Fibroblast of the conjunctiva (primary cell): Measurements from ENCODE around the gene TOLLIP.
"Not testable (repeated sequence)": the region's sequence is repeated elsewhere in the genome, so short reads cannot be mapped to it uniquely, and the experiment has no call there.

Experiments
- DNase-seq: peaks from one replicate; pipeline ENCODE4 v3.0.0-alpha.2; 2010; ENCODE audit warnings: low read depth

The TOLLIP gene

GRCh38 chr11:1246301-1246700 is 63.1 kb downstream of the TOLLIP start:
- DNase-seq: not testable (repeated sequence)

DNA sequence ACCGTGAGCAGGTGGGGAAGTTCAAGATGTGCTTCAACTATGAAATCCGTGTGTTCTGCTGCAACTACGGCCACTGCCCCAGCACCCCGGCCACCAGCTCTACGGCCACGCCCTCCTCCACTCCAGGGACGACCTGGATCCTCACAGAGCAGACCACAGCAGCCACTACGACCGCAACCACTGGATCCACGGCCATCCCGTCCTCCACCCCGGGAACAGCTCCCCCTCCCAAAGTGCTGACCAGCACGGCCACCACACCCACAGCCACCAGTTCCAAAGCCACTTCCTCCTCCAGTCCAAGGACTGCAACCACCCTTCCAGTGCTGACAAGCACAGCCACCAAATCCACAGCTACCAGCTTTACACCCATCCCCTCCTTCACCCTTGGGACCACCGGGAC is 63.7 kb downstream of the TOLLIP start:
- not testable (repeated sequence) for DNase-seq

DNA sequence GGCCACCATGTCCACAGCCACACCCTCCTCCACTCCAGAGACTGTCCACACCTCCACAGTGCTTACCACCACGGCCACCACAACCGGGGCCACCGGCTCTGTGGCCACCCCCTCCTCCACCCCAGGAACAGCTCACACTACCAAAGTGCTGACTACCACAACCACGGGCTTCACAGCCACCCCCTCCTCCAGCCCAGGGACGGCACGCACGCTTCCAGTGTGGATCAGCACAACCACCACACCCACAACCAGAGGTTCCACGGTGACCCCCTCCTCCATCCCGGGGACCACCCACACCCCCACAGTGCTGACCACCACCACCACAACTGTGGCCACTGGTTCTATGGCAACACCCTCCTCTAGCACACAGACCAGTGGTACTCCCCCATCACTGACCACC is 64.9 kb downstream of the TOLLIP start:
- DNase-seq: not testable (repeated sequence)

- DNase-seq: not testable (repeated sequence)
Observed at GRCh38 chr11:1243521-1243920, 65.9 kb downstream of the TOLLIP start.

DNA sequence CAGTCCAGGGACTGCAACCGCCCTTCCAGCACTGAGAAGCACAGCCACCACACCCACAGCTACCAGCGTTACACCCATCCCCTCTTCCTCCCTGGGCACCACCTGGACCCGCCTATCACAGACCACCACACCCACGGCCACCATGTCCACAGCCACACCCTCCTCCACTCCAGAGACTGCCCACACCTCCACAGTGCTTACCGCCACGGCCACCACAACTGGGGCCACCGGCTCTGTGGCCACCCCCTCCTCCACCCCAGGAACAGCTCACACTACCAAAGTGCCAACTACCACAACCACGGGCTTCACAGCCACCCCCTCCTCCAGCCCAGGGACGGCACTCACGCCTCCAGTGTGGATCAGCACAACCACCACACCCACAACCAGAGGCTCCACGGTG is 66.7 kb downstream of the TOLLIP start:
- not testable (repeated sequence) for DNase-seq

DNA sequence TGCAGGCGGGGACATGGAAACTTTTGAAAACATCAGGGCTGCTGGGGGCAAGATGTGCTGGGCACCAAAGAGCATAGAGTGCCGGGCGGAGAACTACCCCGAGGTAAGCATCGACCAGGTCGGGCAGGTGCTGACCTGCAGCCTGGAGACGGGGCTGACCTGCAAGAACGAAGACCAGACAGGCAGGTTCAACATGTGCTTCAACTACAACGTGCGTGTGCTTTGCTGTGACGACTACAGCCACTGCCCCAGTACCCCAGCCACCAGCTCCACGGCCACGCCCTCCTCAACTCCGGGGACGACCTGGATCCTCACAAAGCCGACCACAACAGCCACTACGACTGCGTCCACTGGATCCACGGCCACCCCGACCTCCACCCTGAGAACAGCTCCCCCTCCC is 67.1 kb downstream of the TOLLIP start:
- no peak for DNase-seq

DNA sequence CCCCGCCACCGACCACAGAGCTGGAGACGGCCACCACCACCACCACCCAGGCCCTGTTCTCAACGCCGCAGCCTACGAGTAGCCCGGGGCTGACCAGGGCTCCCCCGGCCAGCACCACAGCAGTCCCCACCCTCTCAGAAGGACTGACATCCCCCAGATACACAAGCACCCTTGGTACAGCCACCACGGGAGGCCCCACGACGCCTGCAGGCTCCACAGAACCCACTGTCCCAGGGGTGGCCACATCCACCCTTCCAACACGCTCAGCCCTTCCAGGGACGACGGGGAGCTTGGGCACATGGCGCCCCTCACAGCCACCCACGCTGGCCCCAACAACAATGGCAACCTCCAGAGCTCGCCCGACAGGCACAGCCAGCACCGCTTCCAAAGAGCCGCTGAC is 67.7 kb downstream of the TOLLIP start:
- no peak for DNase-seq

GRCh38 chr11:1240771-1241170 is 68.7 kb downstream of the TOLLIP start:
- no peak for DNase-seq

DNA sequence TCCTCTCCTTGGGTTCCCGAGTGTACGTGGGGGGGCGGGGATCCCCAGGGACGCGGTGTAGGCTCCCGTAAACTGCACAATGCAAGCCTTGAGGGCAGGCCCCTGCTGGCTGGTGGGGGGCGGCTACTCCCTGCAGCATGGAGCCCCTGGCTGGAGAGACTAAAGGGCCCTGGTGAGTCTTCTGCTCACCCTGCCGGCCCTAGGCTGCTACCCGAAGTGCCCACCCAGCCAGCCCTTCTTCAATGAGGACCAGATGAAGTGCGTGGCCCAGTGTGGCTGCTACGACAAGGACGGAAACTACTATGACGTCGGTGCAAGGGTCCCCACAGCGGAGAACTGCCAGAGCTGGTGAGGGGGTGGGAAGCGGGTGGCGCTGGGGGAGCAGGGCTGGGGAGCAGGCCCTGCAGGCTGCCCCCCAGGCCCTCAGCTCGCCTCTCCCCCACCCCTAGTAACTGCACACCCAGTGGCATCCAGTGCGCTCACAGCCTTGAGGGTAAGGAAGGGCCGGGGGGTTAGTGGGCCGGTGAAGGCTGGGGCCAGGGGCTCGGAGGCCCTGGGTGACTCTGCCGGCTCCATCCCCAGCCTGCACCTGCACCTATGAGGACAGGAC is 69.7 kb downstream of the TOLLIP start:
- no peak for DNase-seq

DNA sequence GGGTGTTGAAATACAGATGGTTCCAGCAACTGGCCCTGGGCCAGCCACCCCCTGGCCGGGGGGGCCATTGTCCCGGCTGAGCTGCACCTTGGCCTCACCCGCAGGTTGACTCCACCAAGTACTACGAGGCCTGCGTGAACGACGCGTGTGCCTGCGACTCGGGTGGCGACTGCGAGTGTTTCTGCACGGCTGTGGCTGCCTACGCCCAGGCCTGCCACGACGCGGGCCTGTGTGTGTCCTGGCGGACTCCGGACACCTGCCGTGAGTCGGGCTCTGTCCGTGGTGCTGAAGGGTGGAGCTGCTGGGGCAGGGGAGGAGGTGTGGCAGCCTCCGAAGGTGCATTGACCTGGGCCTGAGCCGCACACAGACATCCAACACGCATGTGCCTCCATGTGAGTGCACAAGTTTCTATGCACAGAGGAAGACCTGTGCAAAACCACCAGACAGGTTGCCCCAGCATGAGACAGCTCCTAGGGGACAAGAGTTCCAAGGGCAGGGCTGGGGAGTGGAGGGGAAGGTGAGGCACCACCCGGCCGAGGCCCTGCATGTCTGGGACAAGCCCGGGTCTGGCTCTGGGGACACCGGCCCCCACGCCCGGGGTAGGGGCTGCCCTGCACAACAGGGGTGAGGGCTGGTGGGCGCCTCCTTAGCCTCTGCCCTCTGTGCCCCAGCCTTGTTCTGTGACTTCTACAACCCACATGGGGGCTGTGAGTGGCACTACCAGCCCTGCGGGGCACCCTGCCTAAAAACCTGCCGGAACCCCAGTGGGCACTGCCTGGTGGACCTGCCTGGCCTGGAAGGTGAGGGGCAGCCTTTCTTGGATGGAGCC is 70.5 kb downstream of the TOLLIP start:
- no peak for DNase-seq

DNA sequence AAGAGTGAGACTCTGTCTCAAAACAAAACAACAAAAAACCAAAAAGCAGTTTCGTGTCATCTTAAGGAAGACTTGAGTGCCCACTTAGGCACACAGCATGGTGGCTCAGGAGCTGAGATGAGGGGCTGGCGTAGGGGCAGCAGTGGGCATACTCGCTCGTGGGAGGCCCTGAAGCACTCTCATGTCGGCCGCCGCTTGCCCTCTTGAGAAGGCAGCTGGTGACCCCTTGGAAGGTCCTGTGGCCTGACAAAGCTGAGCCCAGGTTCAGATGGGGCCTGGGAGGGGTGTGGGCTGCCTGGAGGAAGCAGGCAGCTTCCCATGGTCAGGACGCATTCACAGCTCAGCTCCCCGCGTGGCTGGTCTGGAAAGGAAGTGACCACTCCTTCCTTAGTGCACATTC is 71.6 kb downstream of the TOLLIP start:
- DNase-seq: no peak

DNA sequence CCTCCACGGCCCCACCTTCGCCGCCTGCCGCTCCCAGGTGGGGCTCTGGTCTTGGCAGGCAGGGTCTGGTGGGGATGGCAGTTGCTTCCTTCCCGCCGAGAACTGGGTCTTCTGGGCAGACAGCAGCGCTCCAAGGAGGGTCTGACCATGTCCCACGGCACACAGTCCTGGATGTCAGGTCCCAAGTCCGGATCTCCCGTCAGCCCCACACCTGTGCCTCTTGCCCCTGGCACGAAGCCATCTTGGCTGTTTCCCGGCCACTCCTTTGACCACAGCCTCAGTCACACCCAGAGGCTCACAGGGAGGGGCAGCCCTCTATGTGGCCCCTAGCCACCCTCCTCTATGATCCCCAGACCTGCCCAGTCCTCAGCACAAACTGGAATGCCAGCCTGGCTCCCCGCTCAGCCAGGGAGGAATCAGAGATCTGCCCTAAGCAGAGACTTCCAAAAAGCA is 72.3 kb downstream of the TOLLIP start:
- DNase-seq: no peak

DNA sequence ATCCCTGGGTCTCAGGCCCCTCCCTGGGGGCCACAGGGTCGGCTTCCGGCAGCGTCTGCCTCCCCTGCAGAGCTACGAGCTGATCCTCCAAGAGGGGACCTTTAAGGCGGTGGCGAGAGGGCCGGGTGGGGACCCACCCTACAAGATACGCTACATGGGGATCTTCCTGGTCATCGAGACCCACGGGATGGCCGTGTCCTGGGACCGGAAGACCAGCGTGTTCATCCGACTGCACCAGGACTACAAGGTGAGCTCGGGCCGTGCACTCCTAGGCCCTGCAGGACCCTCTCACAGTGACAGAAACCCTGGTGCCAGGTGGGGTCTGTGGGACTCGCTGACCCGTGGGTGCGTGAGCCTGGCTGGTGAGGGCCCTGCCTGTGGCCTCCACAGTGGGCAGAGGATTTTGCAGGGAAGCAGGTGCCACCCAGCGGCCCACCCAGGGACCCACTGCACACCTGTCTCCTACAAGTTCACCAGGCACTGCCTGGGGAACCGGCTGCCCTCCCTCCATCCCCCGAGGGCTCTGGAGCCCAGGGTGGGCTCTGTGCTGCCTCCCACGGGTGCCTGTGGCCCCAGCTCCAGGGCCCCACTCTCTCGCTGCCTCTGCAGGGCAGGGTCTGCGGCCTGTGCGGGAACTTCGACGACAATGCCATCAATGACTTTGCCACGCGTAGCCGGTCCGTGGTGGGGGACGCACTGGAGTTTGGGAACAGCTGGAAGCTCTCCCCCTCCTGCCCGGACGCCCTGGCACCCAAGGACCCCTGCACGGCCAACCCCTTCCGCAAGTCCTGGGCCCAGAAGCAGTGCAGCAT is 72.9 kb downstream of the TOLLIP start:
- DNase-seq: no peak

DNA sequence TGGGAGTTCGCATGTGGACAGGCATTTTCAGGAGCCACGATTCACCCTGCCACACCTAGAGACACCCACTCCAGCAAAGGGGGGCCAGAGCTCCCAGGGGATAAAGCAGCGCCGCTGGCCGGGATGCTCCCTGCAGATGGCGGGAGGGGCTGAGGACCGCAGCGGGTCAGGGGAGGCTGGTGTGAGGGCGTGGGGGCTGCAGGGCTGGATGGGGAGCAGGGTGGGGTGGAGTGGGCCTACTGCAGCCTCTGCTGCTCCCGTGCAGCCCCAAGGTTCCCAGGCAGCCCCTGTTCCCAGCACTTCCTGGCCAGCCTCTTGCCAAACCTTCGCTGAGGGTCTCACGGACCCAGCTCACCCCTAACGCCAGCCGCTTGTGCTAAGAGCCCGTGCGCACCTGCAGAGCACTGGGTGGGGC is 73.5 kb downstream of the TOLLIP start:
- DNase-seq: no peak

- no peak for DNase-seq
Observed at GRCh38 chr11:1235306-1235900, 74.0 kb downstream of the TOLLIP start.

DNA sequence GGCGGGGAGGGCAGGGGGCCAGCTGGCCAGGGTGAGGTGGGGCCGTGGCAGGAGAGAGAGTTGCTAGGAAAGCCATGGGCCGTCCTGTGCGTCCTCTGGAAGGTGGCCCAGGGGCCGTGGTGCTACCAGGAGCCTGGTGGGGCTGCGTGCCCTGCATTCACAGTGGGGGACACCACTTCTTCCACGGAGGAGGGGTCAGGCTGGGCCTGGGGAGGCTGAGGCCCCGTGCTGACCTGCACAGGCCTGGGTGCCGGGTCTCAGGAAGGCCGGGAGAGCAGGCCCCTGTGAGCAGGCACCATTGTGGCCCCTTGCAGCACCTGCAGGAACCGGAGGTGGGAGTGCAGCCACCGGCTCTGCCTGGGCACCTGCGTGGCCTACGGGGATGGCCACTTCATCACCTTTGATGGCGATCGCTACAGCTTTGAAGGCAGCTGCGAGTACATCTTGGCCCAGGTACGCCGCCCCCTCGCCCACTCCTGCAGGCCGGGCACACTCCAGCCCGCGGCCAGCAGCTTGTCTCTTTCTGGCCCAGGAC is 74.6 kb downstream of the TOLLIP start:
- no peak for DNase-seq

- no peak for DNase-seq
Observed at GRCh38 chr11:1234054-1234720, 75.2 kb downstream of the TOLLIP start.

GRCh38 chr11:1233351-1234053 is 75.9 kb downstream of the TOLLIP start:
- no peak for DNase-seq

DNA sequence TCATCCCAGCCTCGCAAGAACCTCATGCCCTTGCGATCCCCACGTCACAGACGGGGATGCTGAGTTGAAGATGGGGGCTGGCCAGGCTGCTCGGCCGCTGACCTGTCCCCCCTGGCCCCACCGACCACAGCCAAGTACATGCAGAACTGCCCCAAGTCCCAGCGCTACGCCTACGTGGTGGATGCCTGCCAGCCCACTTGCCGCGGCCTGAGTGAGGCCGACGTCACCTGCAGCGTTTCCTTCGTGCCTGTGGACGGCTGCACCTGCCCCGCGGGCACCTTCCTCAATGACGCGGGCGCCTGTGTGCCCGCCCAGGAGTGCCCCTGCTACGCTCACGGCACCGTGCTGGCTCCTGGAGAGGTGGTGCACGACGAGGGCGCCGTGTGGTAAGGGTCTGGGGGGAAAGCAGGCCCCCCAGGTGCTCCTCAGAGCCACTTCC is 76.5 kb downstream of the TOLLIP start:
- no peak for DNase-seq

DNA sequence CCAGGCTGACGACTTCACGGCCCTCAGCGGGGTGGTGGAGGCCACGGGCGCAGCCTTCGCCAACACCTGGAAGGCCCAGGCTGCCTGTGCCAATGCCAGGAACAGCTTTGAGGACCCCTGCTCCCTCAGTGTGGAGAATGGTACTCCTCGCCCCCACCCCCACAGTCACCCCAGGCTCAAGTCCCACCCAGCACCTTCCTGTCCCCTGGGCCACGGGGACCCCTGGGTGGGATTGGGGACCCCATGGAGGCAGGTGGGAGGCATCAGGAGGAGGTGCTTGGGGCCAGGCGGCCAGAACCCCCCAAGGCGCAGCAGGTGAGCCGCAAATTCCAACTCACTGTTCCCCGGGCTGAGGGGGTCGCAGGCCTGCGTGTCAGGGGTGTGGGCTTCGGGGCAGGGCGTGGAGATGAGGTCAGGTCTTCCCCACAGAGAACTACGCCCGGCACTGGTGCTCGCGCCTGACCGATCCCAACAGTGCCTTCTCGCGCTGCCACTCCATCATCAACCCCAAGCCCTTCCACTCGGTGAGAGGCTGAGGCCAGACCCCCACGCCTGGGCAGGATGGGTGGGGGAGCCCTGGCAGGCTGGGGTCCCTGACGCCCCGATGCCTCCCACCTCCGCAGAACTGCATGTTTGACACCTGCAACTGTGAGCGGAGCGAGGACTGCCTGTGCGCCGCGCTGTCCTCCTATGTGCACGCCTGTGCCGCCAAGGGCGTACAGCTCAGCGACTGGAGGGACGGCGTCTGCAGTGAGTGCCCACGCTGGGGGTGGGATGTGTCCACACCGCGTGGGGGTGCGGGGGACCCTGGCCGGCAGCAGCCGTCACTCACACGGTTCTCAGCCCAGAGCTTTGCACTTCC is 77.2 kb downstream of the TOLLIP start:
- DNase-seq: no peak
